ENCODE results near the gene FDX2.
A peak's percentile ranks its signal among the peaks of the same experiment; 100 is the strongest.

The FDX2 gene

GRCh38 chr19:10315335-10316214, at the start of gene FDX2:
TSS of gene FDX2 (minus strand) at chr19:10316015. CDS start at chr19:10315996, 19 bp downstream.
- peak within 1 kb of the TSS; percentile 76 for H3K4me3 ChIP-seq (replicated peaks; ENCODE audit: low read depth, low read length)
- peak; percentile 86 for DNase-seq (ENCODE audit: extremely low read depth, insufficient read length)
- H3K27me3 ChIP-seq (replicated peaks; ENCODE audit: control insufficient read depth, insufficient read depth, low read length): no peaks in the 10 kb centered on the region
- TF ChIP-seq CTCF (IDR thresholded peaks at IDR 0.05; ENCODE audit: insufficient read depth, low read length, poor library complexity, severe bottlenecking): no peak
- peaks cover 16% of the 10 kb centered on the region for H3K36me3 ChIP-seq (ENCODE audit: control insufficient read depth, insufficient read depth, low read length)

GRCh38 chr19:10365518-10365917, 49.7 kb upstream of the FDX2 start:
- TF ChIP-seq CTCF (IDR thresholded peaks at IDR 0.05; ENCODE audit: insufficient read depth, low read length, poor library complexity, severe bottlenecking): no peak
- peaks cover 61% of the 10 kb centered on the region for H3K36me3 ChIP-seq (ENCODE audit: control insufficient read depth, insufficient read depth, low read length)
- no peak overlapping the region for H3K4me3 ChIP-seq (replicated peaks; ENCODE audit: low read depth, low read length)
- DNase-seq (ENCODE audit: extremely low read depth, insufficient read length): no peak
- no peaks in the 10 kb centered on the region for H3K27me3 ChIP-seq (replicated peaks; ENCODE audit: control insufficient read depth, insufficient read depth, low read length)

- H3K36me3 ChIP-seq (ENCODE audit: control insufficient read depth, insufficient read depth, low read length): peaks cover 57% of the 10 kb centered on the region
- H3K4me3 ChIP-seq (replicated peaks; ENCODE audit: low read depth, low read length): no peak overlapping the region
- TF ChIP-seq CTCF (IDR thresholded peaks at IDR 0.05; ENCODE audit: insufficient read depth, low read length, poor library complexity, severe bottlenecking): no peak
- no peak for DNase-seq (ENCODE audit: extremely low read depth, insufficient read length)
- no peaks in the 10 kb centered on the region for H3K27me3 ChIP-seq (replicated peaks; ENCODE audit: control insufficient read depth, insufficient read depth, low read length)
Observed at GRCh38 chr19:10364644-10365043, 48.8 kb upstream of the FDX2 start.

GRCh38 chr19:10363789-10364281, 48.0 kb upstream of the FDX2 start:
- Histone ChIP-seq H3K4me3 (replicated peaks; ENCODE audit: low read depth, low read length) (no peak overlapping the region), H3K27me3 (replicated peaks; ENCODE audit: control insufficient read depth, insufficient read depth, low read length) (no peaks in the 10 kb centered on the region), H3K36me3 (ENCODE audit: control insufficient read depth, insufficient read depth, low read length) (peaks cover 57% of the 10 kb centered on the region)
- no peak for DNase-seq (ENCODE audit: extremely low read depth, insufficient read length)
- TF ChIP-seq CTCF (IDR thresholded peaks at IDR 0.05; ENCODE audit: insufficient read depth, low read length, poor library complexity, severe bottlenecking): no peak

GRCh38 chr19:10362259-10362658, 46.4 kb upstream of the FDX2 start:
- H3K4me3 ChIP-seq (replicated peaks; ENCODE audit: low read depth, low read length): no peak overlapping the region
- DNase-seq (ENCODE audit: extremely low read depth, insufficient read length): no peak
- no peak for TF ChIP-seq CTCF (IDR thresholded peaks at IDR 0.05; ENCODE audit: insufficient read depth, low read length, poor library complexity, severe bottlenecking)
- no peaks in the 10 kb centered on the region for H3K27me3 ChIP-seq (replicated peaks; ENCODE audit: control insufficient read depth, insufficient read depth, low read length)
- peaks cover 60% of the 10 kb centered on the region for H3K36me3 ChIP-seq (ENCODE audit: control insufficient read depth, insufficient read depth, low read length)

All from GM06990 (cell line).